ENCODE measurements around the gene FGFRL1. TPM values are rescaled to one million over a fixed set of nuclear protein-coding genes. Genes with fewer than 3 reads are reported as not detected.

FGFRL1 gene
- total RNA-seq, 1 donor from 2014 or later: 15.5 TPM

- Mint-ChIP-seq H3K36me3 (ENCODE audit: low read depth) (no peaks in the 10 kb centered on the region), H3K4me1 (ENCODE audit: low read depth) (peaks cover 27% of the 10 kb centered on the region), H3K4me3 (no peak overlapping the region), H3K9me3 (no peaks in the 10 kb centered on the region), H3K27ac (no peak overlapping the region), H3K27me3 (ENCODE audit: insufficient read depth) (peaks cover 9% of the 10 kb centered on the region)
- intact Hi-C loops (cut with micrococcal nuclease): loop anchor here (5.0 kb wide), 2 partner anchors 46 to 229 kb away; partner anchors contain the start of genes FGFRL1 and MAEA
- no peak for DNase-seq (ENCODE audit: low spot score)
Measured at GRCh38 chr4:1058198-1058996, 47.0 kb downstream of the FGFRL1 start.

- Mint-ChIP-seq H3K27ac (no peak overlapping the region), H3K4me1 (ENCODE audit: low read depth) (peaks cover 27% of the 10 kb centered on the region), H3K27me3 (ENCODE audit: insufficient read depth) (peaks cover 6% of the 10 kb centered on the region), H3K9me3 (no peaks in the 10 kb centered on the region), H3K36me3 (ENCODE audit: low read depth) (no peaks in the 10 kb centered on the region), H3K4me3 (no peak overlapping the region)
- intact Hi-C loops (cut with micrococcal nuclease): loop anchor here (5.0 kb wide), 2 partner anchors 47 to 228 kb away; partner anchors contain the start of genes FGFRL1 and MAEA
- DNase-seq (ENCODE audit: low spot score): no peak
Measured at GRCh38 chr4:1058997-1059665, 47.7 kb downstream of the FGFRL1 start.

GRCh38 chr4:1060121-1060520 is 48.7 kb downstream of the FGFRL1 start:
- intact Hi-C loops (cut with micrococcal nuclease): no loop called here
- Mint-ChIP-seq H3K4me1 (ENCODE audit: low read depth) (peaks cover 27% of the 10 kb centered on the region), H3K9me3 (no peaks in the 10 kb centered on the region), H3K27me3 (ENCODE audit: insufficient read depth) (peaks cover 13% of the 10 kb centered on the region), H3K4me3 (no peak overlapping the region), H3K27ac (no peak overlapping the region), H3K36me3 (ENCODE audit: low read depth) (no peaks in the 10 kb centered on the region)
- no peak for DNase-seq (ENCODE audit: low spot score)

GRCh38 chr4:1060621-1061020 is 49.2 kb downstream of the FGFRL1 start:
- Mint-ChIP-seq H3K4me1 (ENCODE audit: low read depth) (peaks cover 25% of the 10 kb centered on the region), H3K27me3 (ENCODE audit: insufficient read depth) (peaks cover 15% of the 10 kb centered on the region), H3K36me3 (ENCODE audit: low read depth) (no peaks in the 10 kb centered on the region), H3K4me3 (no peak overlapping the region), H3K9me3 (no peaks in the 10 kb centered on the region), H3K27ac (no peak overlapping the region)
- intact Hi-C loops (cut with micrococcal nuclease): no loop called here
- no peak for DNase-seq (ENCODE audit: low spot score)

GRCh38 chr4:1061056-1061700 is 49.8 kb downstream of the FGFRL1 start:
- no peaks in the 10 kb centered on the region for H3K36me3 Mint-ChIP-seq (ENCODE audit: low read depth)
- no peak overlapping the region for H3K4me3 Mint-ChIP-seq
- DNase-seq (ENCODE audit: low spot score): no peak
- H3K27me3 Mint-ChIP-seq (ENCODE audit: insufficient read depth): peaks cover 21% of the 10 kb centered on the region
- no peak overlapping the region for H3K27ac Mint-ChIP-seq
- no peaks in the 10 kb centered on the region for H3K9me3 Mint-ChIP-seq
- peaks cover 20% of the 10 kb centered on the region for H3K4me1 Mint-ChIP-seq (ENCODE audit: low read depth)
- intact Hi-C loops (cut with micrococcal nuclease): no loop called here

GRCh38 chr4:1061760-1062159 is 50.3 kb downstream of the FGFRL1 start:
- no peaks in the 10 kb centered on the region for H3K9me3 Mint-ChIP-seq
- H3K4me3 Mint-ChIP-seq: no peak overlapping the region
- intact Hi-C loops (cut with micrococcal nuclease): no loop called here
- peaks cover 26% of the 10 kb centered on the region for H3K27me3 Mint-ChIP-seq (ENCODE audit: insufficient read depth)
- no peak overlapping the region for H3K27ac Mint-ChIP-seq
- no peak for DNase-seq (ENCODE audit: low spot score)
- peaks cover 18% of the 10 kb centered on the region for H3K4me1 Mint-ChIP-seq (ENCODE audit: low read depth)
- H3K36me3 Mint-ChIP-seq (ENCODE audit: low read depth): no peaks in the 10 kb centered on the region

- Mint-ChIP-seq H3K27ac (peak overlapping the region; percentile 65), H3K9me3 (no peaks in the 10 kb centered on the region)
- intact Hi-C loops (cut with micrococcal nuclease): no loop called here
Measured at GRCh38 chr4:1062419-1062818, 51.0 kb downstream of the FGFRL1 start.

GRCh38 chr4:1065732-1066131 is 54.3 kb downstream of the FGFRL1 start:
- intact Hi-C loops (cut with micrococcal nuclease): no loop called here
- peaks cover 44% of the 10 kb centered on the region for H3K27me3 Mint-ChIP-seq (ENCODE audit: insufficient read depth)
- H3K27ac Mint-ChIP-seq: no peak overlapping the region
- H3K4me3 Mint-ChIP-seq: no peak overlapping the region
- H3K36me3 Mint-ChIP-seq (ENCODE audit: low read depth): no peaks in the 10 kb centered on the region
- H3K9me3 Mint-ChIP-seq: no peaks in the 10 kb centered on the region
- peaks cover 18% of the 10 kb centered on the region for H3K4me1 Mint-ChIP-seq (ENCODE audit: low read depth)
- DNase-seq (ENCODE audit: low spot score): no peak

More at GRCh38 chr4:1062419-1062818, 51.0 kb downstream of the FGFRL1 start:
- Mint-ChIP-seq H3K27me3 (ENCODE audit: insufficient read depth) (peaks cover 29% of the 10 kb centered on the region), H3K36me3 (ENCODE audit: low read depth) (no peaks in the 10 kb centered on the region), H3K4me1 (ENCODE audit: low read depth) (peaks cover 18% of the 10 kb centered on the region), H3K4me3 (peak overlapping the region; percentile 37)
- DNase-seq (ENCODE audit: low spot score): no peak

- H3K9me3 Mint-ChIP-seq: no peaks in the 10 kb centered on the region
- no peak for DNase-seq (ENCODE audit: low spot score)
- peaks cover 47% of the 10 kb centered on the region for H3K27me3 Mint-ChIP-seq (ENCODE audit: insufficient read depth)
- no peaks in the 10 kb centered on the region for H3K36me3 Mint-ChIP-seq (ENCODE audit: low read depth)
- intact Hi-C loops (cut with micrococcal nuclease): no loop called here
- H3K27ac Mint-ChIP-seq: no peak overlapping the region
- no peak overlapping the region for H3K4me3 Mint-ChIP-seq
- H3K4me1 Mint-ChIP-seq (ENCODE audit: low read depth): peaks cover 5% of the 10 kb centered on the region
Measured at GRCh38 chr4:1069394-1069793, 58.0 kb downstream of the FGFRL1 start.

GRCh38 chr4:1072830-1073446 is 61.5 kb downstream of the FGFRL1 start:
- H3K36me3 Mint-ChIP-seq (ENCODE audit: low read depth): no peaks in the 10 kb centered on the region
- DNase-seq (ENCODE audit: low spot score): peak; percentile 24
- H3K27me3 Mint-ChIP-seq (ENCODE audit: insufficient read depth): peaks cover 22% of the 10 kb centered on the region
- peaks cover 5% of the 10 kb centered on the region for H3K4me1 Mint-ChIP-seq (ENCODE audit: low read depth)
- H3K4me3 Mint-ChIP-seq: no peak overlapping the region
- H3K27ac Mint-ChIP-seq: no peak overlapping the region
- no peaks in the 10 kb centered on the region for H3K9me3 Mint-ChIP-seq
- intact Hi-C loops (cut with micrococcal nuclease): no loop called here

- intact Hi-C loops (cut with micrococcal nuclease): no loop called here
- H3K27me3 Mint-ChIP-seq (ENCODE audit: insufficient read depth): peaks cover 14% of the 10 kb centered on the region
- no peak overlapping the region for H3K4me3 Mint-ChIP-seq
- peaks cover 5% of the 10 kb centered on the region for H3K4me1 Mint-ChIP-seq (ENCODE audit: low read depth)
- H3K9me3 Mint-ChIP-seq: no peaks in the 10 kb centered on the region
- H3K36me3 Mint-ChIP-seq (ENCODE audit: low read depth): no peaks in the 10 kb centered on the region
- no peak overlapping the region for H3K27ac Mint-ChIP-seq
- DNase-seq (ENCODE audit: low spot score): no peak
Measured at GRCh38 chr4:1074077-1074476, 62.7 kb downstream of the FGFRL1 start.

GRCh38 chr4:1075225-1075624 is 63.8 kb downstream of the FGFRL1 start:
- no peak for DNase-seq (ENCODE audit: low spot score)
- Mint-ChIP-seq H3K9me3 (no peaks in the 10 kb centered on the region), H3K4me3 (no peak overlapping the region), H3K27ac (no peak overlapping the region), H3K27me3 (ENCODE audit: insufficient read depth) (peaks cover 13% of the 10 kb centered on the region), H3K36me3 (ENCODE audit: low read depth) (no peaks in the 10 kb centered on the region), H3K4me1 (ENCODE audit: low read depth) (peaks cover 5% of the 10 kb centered on the region)
- intact Hi-C loops (cut with micrococcal nuclease): no loop called here

Measured in activated T-helper 1 cell treated with anti-CD3 and anti-CD28 coated beads, Interleukin-12 subunit alpha, Interleukin-12 subunit beta, Interleukin-2, Interleukin-4 antibody, amounts not matched to agents 30 ng/mL and 10 ng/mL and 1 ng/mL, durations not matched to agents 14 hours and 24 hours and 36 hours (primary cell).